Right cardiac atrium (tissue), 5 donors: ENCODE data around the gene EEPD1. TPM values are rescaled to one million over a fixed set of nuclear protein-coding genes. Genes with fewer than 3 reads are reported as not detected.
"Not testable (repeated sequence)": the region's sequence is repeated elsewhere in the genome, so short reads cannot be mapped to it uniquely, and the experiment has no call there.

Experiments
- ATAC-seq, 2 donors: fragments of 200-7000 bp; cut with Tn5 transposase; one replicate each; pipeline versions ENCODE4 v1.8.0 to v1.9.1; 2020; ENCODE audit warnings: moderate library complexity in 2 of 2, mild to moderate bottlenecking in 1 of 2
- DNase-seq, 3 donors: peaks; one replicate each; pipeline ENCODE4 v3.0.0-alpha.2; 2020
- H3K27ac ChIP-seq: one replicate; pipeline ENCODE4 v1.5.1; 2013; ENCODE audit warnings: mild to moderate bottlenecking, low read length, control low read depth, moderate library complexity
- H3K27me3 ChIP-seq: one replicate; pipeline ENCODE4 v1.6.1; 2013; ENCODE audit not compliant: control insufficient read depth, insufficient read depth
- H3K4me1 ChIP-seq: one replicate; pipeline ENCODE4 v1.6.1; 2013; ENCODE audit warnings: low read length; ENCODE audit not compliant: control insufficient read depth, insufficient read depth
- H3K4me3 ChIP-seq: one replicate; pipeline ENCODE4 v1.5.1; 2013; ENCODE audit warnings: low read length, control low read depth
- H3K9me3 ChIP-seq: one replicate; pipeline ENCODE4 v1.6.1; 2013; ENCODE audit warnings: low read length; ENCODE audit not compliant: control insufficient read depth
- WGBS: extraction: QIAGEN DNeasy Blood & Tissue Kit; methylation state at CpG from one replicate; pipeline ENCODE4 v1.1.7; 2013; 5-methylcytosine and 5-hydroxymethylcytosine counted together
- intact Hi-C, 4 donors: fragments of 100-400 bp; cut with DNase I; formaldehyde crosslinking; loops; one replicate each; pipeline versions ENCODE4 v1.11.0 to v1.14.0; 2022 to 2023
- polyA plus RNA-seq: library from polyadenylated mRNA; stranded (reverse); fragments of 200-250 nt; gene quantifications from one replicate; pipeline ENCODE4 v1.2.3, GENCODE V29; 2013
- total RNA-seq, 4 donors: library from RNA; stranded (reverse); fragmentation: NEBNext Ultra II Directional; extraction: Animal tissue kit (Norgen Biotek cat#: 25700); gene quantifications; one replicate each; pipeline ENCODE4 v1.2.1, GENCODE V29; 2021
- donor health status: healthy with polysubstance abuse.
- donor health status: DM: no; HTN: yes; CAD: no.
- donor health status: DM: no; HTN: no; CAD: no.
- donor health status: DM: no; HTN: yes; CAD: no; lungs with severe emphysema.
- donor health status: DM: yes; HTN: yes; CAD: no.

Gene EEPD1
- total and polyA plus RNA-seq, 5 donors = 3.0 to 7.8 (median 4.4) TPM

GRCh38 chr7:36243356-36243755, 90.3 kb downstream of the EEPD1 start:
- WGBS = 85% methylated on average over 3 of the region's 3 CpGs
- ATAC-seq, DNase-seq, H3K27me3 ChIP-seq, H3K9me3 ChIP-seq, H3K4me3 ChIP-seq, intact Hi-C loops, H3K4me1 ChIP-seq, H3K27ac ChIP-seq: not testable (repeated sequence)

- ATAC-seq, intact Hi-C loops, H3K27ac ChIP-seq: not testable (repeated sequence)
Observed at GRCh38 chr7:36244001-36244400, 90.9 kb downstream of the EEPD1 start.

GRCh38 chr7:36244429-36244828, 91.4 kb downstream of the EEPD1 start:
- Histone ChIP-seq H3K27me3 (no peaks in the 10 kb centered on the region), H3K4me3 (no peak overlapping the region), H3K27ac (no peak overlapping the region), H3K4me1 (peaks cover 5% of the 10 kb centered on the region), H3K9me3 (no peaks in the 10 kb centered on the region)
- DNase-seq (peak in 1 of 3 donors; percentile 36), ATAC-seq (no peak)
- WGBS = 62% methylated on average over 5 of the region's 5 CpGs
- intact Hi-C loops = no loop called here

More at GRCh38 chr7:36244001-36244400, 90.9 kb downstream of the EEPD1 start:
- not testable (repeated sequence) for DNase-seq, H3K4me3 ChIP-seq, H3K9me3 ChIP-seq, H3K27me3 ChIP-seq, H3K4me1 ChIP-seq
- 88% methylated on average over 1 of the region's 1 CpG for WGBS

GRCh38 chr7:36245684-36246299, 92.7 kb downstream of the EEPD1 start:
- Histone ChIP-seq H3K27me3 (no peaks in the 10 kb centered on the region), H3K4me1 (peaks cover 5% of the 10 kb centered on the region), H3K9me3 (no peaks in the 10 kb centered on the region), H3K27ac (peak overlapping the region; percentile 25), H3K4me3 (no peak overlapping the region)
- DNase-seq (peak in 1 of 3 donors; percentile 40), ATAC-seq (peak; percentile 51 to 63)
- intact Hi-C loops = no loop called here
- WGBS = 60% methylated on average over 4 of the region's 4 CpGs

- ATAC-seq = no peak
- DNase-seq = no peak
- WGBS = 78% methylated on average over 5 of the region's 5 CpGs
Observed at GRCh38 chr7:36249091-36249490, 96.0 kb downstream of the EEPD1 start.

GRCh38 chr7:36253699-36254098, 100.6 kb downstream of the EEPD1 start:
- Histone ChIP-seq H3K27me3 (no peaks in the 10 kb centered on the region), H3K9me3 (no peaks in the 10 kb centered on the region), H3K4me3 (no peak overlapping the region), H3K4me1 (no peaks in the 10 kb centered on the region), H3K27ac (no peak overlapping the region)
- ATAC-seq (no peak), DNase-seq (no peak)
- intact Hi-C loops = no loop called here
- 96% methylated on average over 1 of the region's 1 CpG for WGBS

More at GRCh38 chr7:36249091-36249490, 96.0 kb downstream of the EEPD1 start:
- Histone ChIP-seq H3K4me3 (no peak overlapping the region), H3K9me3 (no peaks in the 10 kb centered on the region), H3K27me3 (no peaks in the 10 kb centered on the region), H3K27ac (no peak overlapping the region), H3K4me1 (peaks cover 5% of the 10 kb centered on the region)
- intact Hi-C loops = no loop called here

GRCh38 chr7:36258510-36259259, 105.6 kb downstream of the EEPD1 start:
- intact Hi-C loops = not testable (repeated sequence)

GRCh38 chr7:36260481-36260880, 107.4 kb downstream of the EEPD1 start:
- no peak overlapping the region for H3K27ac ChIP-seq
- no peak for ATAC-seq
- no peak for DNase-seq
- H3K9me3 ChIP-seq = no peaks in the 10 kb centered on the region
- peaks cover 6% of the 10 kb centered on the region for H3K4me1 ChIP-seq
- no peak overlapping the region for H3K4me3 ChIP-seq
- H3K27me3 ChIP-seq = no peaks in the 10 kb centered on the region
- 63% methylated on average over 2 of the region's 2 CpGs for WGBS
- intact Hi-C loops = no loop called here

More at GRCh38 chr7:36258510-36259259, 105.6 kb downstream of the EEPD1 start:
- not testable (repeated sequence) for H3K4me3 ChIP-seq, H3K27ac ChIP-seq, H3K27me3 ChIP-seq, H3K4me1 ChIP-seq, H3K9me3 ChIP-seq
- peak; percentile 41 to 78 (median 77) for DNase-seq
- WGBS = 43% methylated on average over 18 of the region's 18 CpGs
- ATAC-seq = peak in 1 of 2 donors; percentile 62

- ATAC-seq (peak in 1 of 2 donors; percentile 65), DNase-seq (no peak)
- intact Hi-C loops = no loop called here
- Histone ChIP-seq H3K4me1 (peaks cover 7% of the 10 kb centered on the region), H3K9me3 (no peaks in the 10 kb centered on the region), H3K4me3 (no peak overlapping the region), H3K27ac (no peak overlapping the region), H3K27me3 (no peaks in the 10 kb centered on the region)
- WGBS = 66% methylated on average over 2 of the region's 2 CpGs
Observed at GRCh38 chr7:36261019-36261754, 108.1 kb downstream of the EEPD1 start.

GRCh38 chr7:36262309-36263094, 109.4 kb downstream of the EEPD1 start:
- no peak for DNase-seq
- H3K9me3 ChIP-seq = no peaks in the 10 kb centered on the region
- H3K27me3 ChIP-seq = no peaks in the 10 kb centered on the region
- H3K4me1 ChIP-seq = peaks cover 7% of the 10 kb centered on the region
- WGBS = 77% methylated on average over 5 of the region's 5 CpGs
- intact Hi-C loops = no loop called here
- ATAC-seq = no peak
- H3K27ac ChIP-seq = no peak overlapping the region
- H3K4me3 ChIP-seq = no peak overlapping the region
